RWPE2 (cell line): ENCODE measurements around the gene MIS18BP1.

Experiments used
- ATAC-seq: fragments of 200-7000 bp; cut with Tn5 transposase; 3 replicates; pipeline ENCODE4 v1.9.1; 2021; ENCODE audit warnings: low read depth
- DNase-seq: peaks from one replicate; pipeline ENCODE4 v3.0.0-alpha.2; 2020; ENCODE audit warnings: low spot score
- H3K27ac ChIP-seq: fragments of 450-650 bp; 2 replicates; pipeline ENCODE4 v1.5.1; 2017; ENCODE audit warnings: mild to moderate bottlenecking; ENCODE audit not compliant: poor library complexity, severe bottlenecking
- H3K27me3 ChIP-seq: fragments of 250-450 bp; sonication (Bioruptor Pico); 2 replicates; pipeline ENCODE4 v1.5.1; 2021; ENCODE audit warnings: mild to moderate bottlenecking, moderate library complexity; ENCODE audit not compliant: insufficient read depth, poor library complexity, severe bottlenecking
- H3K36me3 ChIP-seq: fragments of 250-450 bp; sonication (Bioruptor Pico); 2 replicates; pipeline ENCODE4 v1.5.1; 2020; ENCODE audit warnings: low read depth, mild to moderate bottlenecking, moderate library complexity
- H3K4me1 ChIP-seq: fragments of 250-450 bp; sonication (Bioruptor Pico); 2 replicates; pipeline ENCODE4 v1.5.1; 2021; ENCODE audit warnings: mild to moderate bottlenecking, moderate library complexity; ENCODE audit not compliant: insufficient read depth, poor library complexity, severe bottlenecking
- H3K4me3 ChIP-seq: fragments of 250-450 bp; sonication (Bioruptor Pico); 2 replicates; pipeline ENCODE4 v1.5.1; 2021; ENCODE audit warnings: mild to moderate bottlenecking, moderate library complexity; ENCODE audit not compliant: severe bottlenecking
- H3K9me3 ChIP-seq: fragments of 250-450 bp; sonication (Bioruptor Pico); 2 replicates; pipeline ENCODE4 v1.5.1; 2021; ENCODE audit warnings: mild to moderate bottlenecking, moderate library complexity; ENCODE audit not compliant: severe bottlenecking
- CTCF ChIP-seq: fragments of 450-650 bp; IDR thresholded peaks from one replicate; pipeline ENCODE4 v1.5.1; 2017; ENCODE audit warnings: mild to moderate bottlenecking, moderate library complexity; ENCODE audit not compliant: poor library complexity, severe bottlenecking

MIS18BP1 gene

GRCh38 chr14:45210159-45210558, 42.8 kb downstream of the MIS18BP1 start:
- H3K4me3 ChIP-seq: no peak overlapping the region
- no peak overlapping the region for H3K27ac ChIP-seq
- H3K36me3 ChIP-seq: peaks cover 86% of the 10 kb centered on the region
- no peaks in the 10 kb centered on the region for H3K4me1 ChIP-seq
- TF ChIP-seq CTCF: no peak
- no peak for ATAC-seq
- no peaks in the 10 kb centered on the region for H3K27me3 ChIP-seq
- H3K9me3 ChIP-seq: no peaks in the 10 kb centered on the region
- DNase-seq: no peak

- peaks cover 92% of the 10 kb centered on the region for H3K36me3 ChIP-seq
- no peak for TF ChIP-seq CTCF
These were observed 48.8 kb downstream of the MIS18BP1 start for GRCh38 chr14:45204241-45204640.

GRCh38 chr14:45201905-45202304, 51.1 kb downstream of the MIS18BP1 start:
- Histone ChIP-seq H3K27me3 (no peaks in the 10 kb centered on the region), H3K36me3 (peaks cover 77% of the 10 kb centered on the region), H3K9me3 (no peaks in the 10 kb centered on the region), H3K4me1 (peaks cover 20% of the 10 kb centered on the region), H3K27ac (no peak overlapping the region), H3K4me3 (no peak overlapping the region)
- peak; percentile 57 for TF ChIP-seq CTCF
- ATAC-seq (peak; percentile 68), DNase-seq (no peak)

More at GRCh38 chr14:45204241-45204640, 48.8 kb downstream of the MIS18BP1 start:
- H3K4me3 ChIP-seq: no peak overlapping the region
- H3K4me1 ChIP-seq: peaks cover 6% of the 10 kb centered on the region
- no peak for DNase-seq
- no peak overlapping the region for H3K27ac ChIP-seq
- no peak for ATAC-seq
- H3K27me3 ChIP-seq: no peaks in the 10 kb centered on the region
- no peaks in the 10 kb centered on the region for H3K9me3 ChIP-seq

- ATAC-seq (peak; percentile 39; the same call in 2 of the 3 replicates), DNase-seq (no peak)
- Histone ChIP-seq H3K27me3 (no peaks in the 10 kb centered on the region), H3K4me3 (no peak overlapping the region), H3K36me3 (peaks cover 62% of the 10 kb centered on the region), H3K9me3 (no peaks in the 10 kb centered on the region), H3K4me1 (peaks cover 20% of the 10 kb centered on the region), H3K27ac (peak overlapping the region; percentile 70)
- no peak for TF ChIP-seq CTCF
These were observed 53.8 kb downstream of the MIS18BP1 start for GRCh38 chr14:45199230-45199629.

GRCh38 chr14:45198551-45198950, 54.5 kb downstream of the MIS18BP1 start:
- H3K4me3 ChIP-seq: no peak overlapping the region
- peak overlapping the region; percentile 70 for H3K27ac ChIP-seq
- no peaks in the 10 kb centered on the region for H3K27me3 ChIP-seq
- ATAC-seq (peak; percentile 77), DNase-seq (no peak)
- peaks cover 55% of the 10 kb centered on the region for H3K36me3 ChIP-seq
- H3K4me1 ChIP-seq: peaks cover 20% of the 10 kb centered on the region
- TF ChIP-seq CTCF: no peak
- no peaks in the 10 kb centered on the region for H3K9me3 ChIP-seq
